C4-2B (cell line): ENCODE data around the gene THOP1.

Experiments
- ZFX ChIP-seq: fragments of 450-650 bp; IDR thresholded peaks from 2 replicates; pipeline ENCODE4 v1.6.1; 2017
- TF ChIP-seq, protein P1 (sequence below): fragments of 450-650 bp; conservative IDR thresholded peaks from 2 replicates; pipeline ENCODE4 v1.5.1; 2017; ENCODE audit warnings: mild to moderate bottlenecking

DNA sequence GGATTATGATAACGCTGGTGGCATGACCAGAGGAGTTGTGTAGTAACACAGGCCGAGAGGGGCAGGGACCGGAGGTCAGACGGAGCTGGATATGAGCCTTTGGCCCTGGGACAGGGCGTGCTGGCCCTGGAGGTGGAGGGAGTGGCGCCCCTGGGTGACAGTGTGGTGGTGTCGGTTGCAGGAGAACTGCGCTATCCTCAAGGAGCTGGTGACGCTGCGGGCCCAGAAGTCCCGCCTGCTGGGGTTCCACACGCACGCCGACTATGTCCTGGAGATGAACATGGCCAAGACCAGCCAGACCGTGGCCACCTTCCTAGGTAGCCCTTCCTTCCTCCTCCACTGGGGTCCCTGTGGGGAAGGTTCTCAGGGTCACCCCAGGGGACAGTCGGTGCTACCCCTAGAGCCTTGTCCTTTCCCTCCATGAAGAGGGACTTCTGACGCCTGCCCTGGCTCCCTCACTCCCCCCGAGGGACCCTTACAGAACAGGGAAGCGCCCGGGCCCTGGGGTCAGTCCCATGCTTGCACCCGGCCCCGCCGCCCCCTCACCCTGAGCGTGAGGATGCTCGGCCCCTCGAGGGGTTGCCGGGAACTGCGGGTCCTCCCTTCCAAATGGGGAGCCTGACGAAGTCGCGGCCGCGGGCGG, 21.6 kb downstream of the THOP1 start:
- TF ChIP-seq, protein P1, sequence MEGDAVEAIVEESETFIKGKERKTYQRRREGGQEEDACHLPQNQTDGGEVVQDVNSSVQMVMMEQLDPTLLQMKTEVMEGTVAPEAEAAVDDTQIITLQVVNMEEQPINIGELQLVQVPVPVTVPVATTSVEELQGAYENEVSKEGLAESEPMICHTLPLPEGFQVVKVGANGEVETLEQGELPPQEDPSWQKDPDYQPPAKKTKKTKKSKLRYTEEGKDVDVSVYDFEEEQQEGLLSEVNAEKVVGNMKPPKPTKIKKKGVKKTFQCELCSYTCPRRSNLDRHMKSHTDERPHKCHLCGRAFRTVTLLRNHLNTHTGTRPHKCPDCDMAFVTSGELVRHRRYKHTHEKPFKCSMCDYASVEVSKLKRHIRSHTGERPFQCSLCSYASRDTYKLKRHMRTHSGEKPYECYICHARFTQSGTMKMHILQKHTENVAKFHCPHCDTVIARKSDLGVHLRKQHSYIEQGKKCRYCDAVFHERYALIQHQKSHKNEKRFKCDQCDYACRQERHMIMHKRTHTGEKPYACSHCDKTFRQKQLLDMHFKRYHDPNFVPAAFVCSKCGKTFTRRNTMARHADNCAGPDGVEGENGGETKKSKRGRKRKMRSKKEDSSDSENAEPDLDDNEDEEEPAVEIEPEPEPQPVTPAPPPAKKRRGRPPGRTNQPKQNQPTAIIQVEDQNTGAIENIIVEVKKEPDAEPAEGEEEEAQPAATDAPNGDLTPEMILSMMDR: no peak
- no peak for TF ChIP-seq ZFX
